Lower leg skin (tissue), 4 donors: ENCODE data around the gene FAM162A. TPM values are rescaled to one million over a fixed set of nuclear protein-coding genes. Genes with fewer than 3 reads are reported as not detected.

Source experiments
- DNase-seq, 2 donors: peaks; one replicate each; pipeline ENCODE4 v3.0.0-alpha.2; 2019; ENCODE audit warnings: low spot score in 2 of 2
- H3K4me3 ChIP-seq: fragments of 200-600 bp; sonication (generic); 2 replicates; pipeline ENCODE4 v1.5.1; 2017; ENCODE audit warnings: mild to moderate bottlenecking, low read depth; ENCODE audit not compliant: poor library complexity, severe bottlenecking
- CTCF ChIP-seq, 3 donors: fragments of 450-650 bp; IDR thresholded peaks; one replicate each; pipeline ENCODE4 v1.5.1; 2016; ENCODE audit warnings: antibody characterized with exemption in 3 of 3, mild to moderate bottlenecking in 3 of 3, moderate library complexity in 2 of 3
- POLR2A ChIP-seq, 2 donors: fragments of 450-650 bp; IDR thresholded peaks; one replicate each; pipeline ENCODE4 v1.6.1; 2016 to 2017; ENCODE audit warnings: antibody characterized with exemption in 2 of 2, mild to moderate bottlenecking in 1 of 2, moderate library complexity in 1 of 2
- WGBS, 2 donors: methylation state at CpG; one replicate each; pipeline ENCODE4 v1.1.5; 2018; 5-methylcytosine and 5-hydroxymethylcytosine counted together
- intact Hi-C: fragments of 100-400 bp; cut with DNase I; formaldehyde crosslinking; loops from one replicate; pipeline ENCODE4 v1.15.0; 2023; ENCODE audit warnings: low total_unique reads
- total RNA-seq, 4 donors: library from RNA; depleted of rRNA; stranded (reverse); fragments of >200 nt; gene quantifications; one replicate each; pipeline ENCODE4 v1.1.0, GENCODE V29; 2016

The FAM162A gene
- total RNA-seq, 4 donors from 2014 or later: 34.2 to 85.7 (median 41.0) TPM

- WGBS, 2 donors: 95% methylated on average over 5 of the region's 5 CpGs
- no peak for TF ChIP-seq CTCF (IDR thresholded peaks at IDR 0.05)
- TF ChIP-seq POLR2A (IDR thresholded peaks at IDR 0.05): no peak
- no peak overlapping the region for H3K4me3 ChIP-seq
- no peak for DNase-seq
- intact Hi-C loops: no loop called here
Observed at GRCh38 chr3:122366379-122366749, 17.6 kb upstream of the FAM162A start.

- DNase-seq: no peak
- TF ChIP-seq POLR2A (IDR thresholded peaks at IDR 0.05): no peak
- no peak for TF ChIP-seq CTCF (IDR thresholded peaks at IDR 0.05)
- H3K4me3 ChIP-seq: no peak overlapping the region
- intact Hi-C loops: no loop called here
- 98% methylated on average over 1 of the region's 1 CpG for WGBS, 2 donors
Observed at GRCh38 chr3:122374034-122374433, 9.9 kb upstream of the FAM162A start.

GRCh38 chr3:122377975-122378374 is 6.0 kb upstream of the FAM162A start:
- 84 to 86% methylated on average over 4 of the region's 4 CpGs for WGBS, 2 donors
- DNase-seq: no peak
- intact Hi-C loops: no loop called here
- no peak overlapping the region for H3K4me3 ChIP-seq
- no peak for TF ChIP-seq POLR2A (IDR thresholded peaks at IDR 0.05)
- TF ChIP-seq CTCF (IDR thresholded peaks at IDR 0.05): no peak

- TF ChIP-seq POLR2A (IDR thresholded peaks at IDR 0.05): no peak
- no peak for TF ChIP-seq CTCF (IDR thresholded peaks at IDR 0.05)
- intact Hi-C loops: no loop called here
- peak within 1 kb of the TSS; percentile 64 for H3K4me3 ChIP-seq
- peak; percentile 87 to 96 for DNase-seq
- 0 to 1% methylated on average over 31 of the region's 31 CpGs for WGBS, 2 donors
Observed at GRCh38 chr3:122382888-122383666, 905 bp upstream of the FAM162A start, which contains the start of gene MIX23. Gene MIX23 (minus strand): TSS chr3:122383231. CDS start chr3:122383224, 7 bp downstream.

- no peak overlapping the region for H3K4me3 ChIP-seq
- 85 to 94% methylated on average over 3 of the region's 3 CpGs for WGBS, 2 donors
- TF ChIP-seq CTCF (IDR thresholded peaks at IDR 0.05) (no peak), POLR2A (IDR thresholded peaks at IDR 0.05) (no peak)
- intact Hi-C loops: loop anchor here (5.0 kb wide), 1 partner anchor 80 kb away; no protein-coding TSS in a partner anchor
- no peak for DNase-seq
Observed at GRCh38 chr3:122387709-122388108, 3.7 kb downstream of the FAM162A start.
